GM18502 (cell line): ENCODE measurements around the gene PARD3B.

Experiments used
- ATAC-seq: cut with Tn5 transposase; IDR thresholded peaks from one replicate; pipeline ENCODE4 v1.9.1; 2021; ENCODE audit warnings: mild to moderate bottlenecking; ENCODE audit not compliant: unreplicated experiment, poor library complexity

PARD3B gene

DNA sequence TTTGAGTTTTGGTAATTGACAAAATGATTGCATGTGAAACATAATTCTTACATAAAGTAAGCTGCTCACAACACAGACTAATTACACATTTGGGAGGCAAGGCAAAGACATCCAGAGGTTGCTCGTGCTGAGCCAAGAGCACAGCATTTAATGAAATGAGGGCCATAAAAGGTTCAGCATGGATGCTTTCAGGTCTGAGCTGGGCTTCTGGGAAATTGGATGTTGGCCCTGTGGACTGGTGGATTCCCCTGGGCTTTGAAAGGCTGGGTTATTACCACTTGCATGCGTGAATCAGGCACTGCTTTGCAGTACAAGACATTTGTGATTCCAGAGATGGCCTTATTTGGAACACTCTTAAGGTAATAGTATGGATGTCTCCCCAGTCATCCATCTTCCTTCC is 603.5 kb downstream of the PARD3B start:
- no peak for ATAC-seq

DNA sequence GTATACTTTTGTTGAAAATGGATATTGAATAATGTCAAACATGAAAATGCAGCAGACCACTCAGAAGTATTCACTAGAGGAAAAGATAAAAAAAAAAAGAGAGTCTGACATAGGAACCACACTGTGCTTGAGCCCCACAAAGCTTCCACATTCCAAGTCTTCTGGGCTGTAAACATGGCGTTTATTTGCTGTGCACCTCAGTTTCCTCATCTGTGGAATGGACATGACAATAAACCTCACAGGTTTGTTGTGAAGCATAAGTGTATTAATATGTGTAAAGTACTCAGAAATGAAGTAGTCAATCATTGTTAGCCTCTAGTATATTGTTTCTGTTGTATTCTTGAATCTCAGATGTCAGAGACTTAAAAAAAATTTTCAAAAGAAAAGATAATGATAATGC is 611.2 kb downstream of the PARD3B start:
- ATAC-seq: no peak

DNA sequence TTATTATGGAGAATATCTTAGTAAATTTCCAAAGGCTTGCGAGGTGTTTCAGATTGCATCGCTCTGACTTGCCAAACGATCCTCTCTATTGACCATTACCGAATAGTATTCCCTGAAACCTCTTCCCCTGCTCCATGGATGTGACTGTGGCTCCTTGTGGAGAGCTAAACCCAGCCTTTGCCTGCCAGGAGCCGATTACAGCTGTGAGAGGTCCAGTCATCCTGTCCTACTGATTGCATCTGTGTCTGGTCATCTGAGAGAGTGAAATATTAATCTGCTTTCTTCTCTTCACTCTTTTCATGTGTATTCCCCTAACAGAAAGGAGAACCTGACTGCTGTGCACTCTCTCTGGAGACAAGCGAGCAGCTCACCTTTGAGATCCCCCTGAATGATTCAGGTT is 613.1 kb downstream of the PARD3B start:
- ATAC-seq: no peak

GRCh38 chr2:205161156-205161839 is 616.0 kb downstream of the PARD3B start:
- ATAC-seq: no peak

DNA sequence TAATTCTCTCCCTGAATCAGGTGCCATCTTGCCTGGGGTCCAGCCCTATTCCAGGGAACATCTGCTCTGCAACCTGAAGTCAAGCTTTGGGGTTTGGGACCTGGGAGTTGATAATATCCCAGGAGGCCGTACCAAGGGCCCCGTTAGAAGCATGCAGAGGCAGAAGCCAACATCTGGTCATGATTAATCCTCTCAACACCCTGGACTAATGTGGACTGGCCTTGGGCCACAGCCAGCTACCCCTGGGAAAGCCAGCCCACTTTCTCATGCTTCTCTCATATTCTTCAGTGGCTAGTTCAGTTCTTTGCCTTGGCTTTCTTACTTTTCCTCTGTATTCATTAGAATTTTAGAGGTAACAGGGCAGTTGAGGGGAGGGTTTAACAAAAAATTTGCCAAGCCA is 621.5 kb downstream of the PARD3B start:
- no peak for ATAC-seq

GRCh38 chr2:205169012-205169411 is 623.7 kb downstream of the PARD3B start:
- no peak for ATAC-seq

- no peak for ATAC-seq
Observed at GRCh38 chr2:205169464-205169863, 624.2 kb downstream of the PARD3B start.

- no peak for ATAC-seq
Observed at GRCh38 chr2:205170399-205170798, 625.1 kb downstream of the PARD3B start.

GRCh38 chr2:205171261-205171940 is 626.1 kb downstream of the PARD3B start:
- no peak for ATAC-seq

DNA sequence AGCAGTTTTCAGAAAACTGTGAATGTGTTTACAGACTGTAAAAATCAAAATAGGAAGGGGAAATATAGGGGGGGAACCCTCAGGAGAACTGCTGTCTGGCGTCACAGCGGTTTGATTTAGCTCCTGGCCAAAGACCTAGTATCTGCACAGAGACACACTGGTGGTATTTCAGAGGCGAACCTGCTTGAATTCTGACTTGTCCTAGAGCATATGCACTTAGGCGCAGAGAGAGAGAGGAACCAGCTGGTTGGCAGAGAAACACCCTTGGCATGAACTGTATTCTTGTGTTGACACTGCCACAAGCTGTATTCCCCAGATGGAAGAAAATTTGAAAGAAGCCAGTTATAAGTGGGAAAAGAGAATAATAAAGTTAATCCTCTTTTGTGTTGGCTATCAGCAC is 630.6 kb downstream of the PARD3B start:
- no peak for ATAC-seq

DNA sequence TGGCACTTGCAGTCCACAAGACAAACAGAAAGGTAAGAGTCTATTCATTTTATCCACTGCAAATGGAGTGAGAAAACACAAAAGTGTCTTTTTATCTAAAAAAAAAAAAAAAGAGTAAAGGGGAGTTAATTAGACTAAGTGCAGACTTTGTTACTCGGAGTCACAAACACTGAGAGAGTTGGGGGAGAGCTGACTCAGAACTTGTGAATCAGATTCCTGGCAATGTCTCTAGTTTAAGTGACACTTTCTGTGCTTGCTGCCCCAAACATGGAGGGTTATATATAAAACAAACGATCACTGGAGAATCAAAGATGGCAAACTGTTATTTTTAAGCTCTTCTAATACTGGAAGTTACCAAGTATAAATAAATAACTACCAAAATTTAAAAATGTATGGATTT is 631.3 kb downstream of the PARD3B start:
- ATAC-seq: no peak

- no peak for ATAC-seq
Observed at GRCh38 chr2:205177546-205177945, 632.3 kb downstream of the PARD3B start.

DNA sequence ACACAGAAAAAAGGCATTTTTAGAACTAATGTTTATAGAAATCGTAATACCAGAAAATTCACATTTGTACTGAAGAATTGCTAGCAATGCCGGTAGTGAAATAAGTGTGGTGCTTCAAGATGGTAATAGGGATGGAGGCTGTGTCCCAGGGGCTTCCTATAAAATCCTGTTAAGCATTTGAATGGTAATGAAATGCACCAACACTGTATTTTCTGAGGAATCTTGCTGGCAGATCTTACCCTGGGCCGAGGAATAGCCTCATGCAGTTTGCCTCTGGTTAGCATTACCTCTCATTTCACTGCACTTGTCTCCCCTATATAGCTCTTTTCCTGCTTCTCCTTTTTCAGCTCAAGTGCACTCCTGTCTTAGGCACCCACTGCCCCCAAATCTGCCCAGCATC is 635.5 kb downstream of the PARD3B start:
- ATAC-seq: no peak

- no peak for ATAC-seq
Observed at GRCh38 chr2:205187731-205188130, 642.5 kb downstream of the PARD3B start.

DNA sequence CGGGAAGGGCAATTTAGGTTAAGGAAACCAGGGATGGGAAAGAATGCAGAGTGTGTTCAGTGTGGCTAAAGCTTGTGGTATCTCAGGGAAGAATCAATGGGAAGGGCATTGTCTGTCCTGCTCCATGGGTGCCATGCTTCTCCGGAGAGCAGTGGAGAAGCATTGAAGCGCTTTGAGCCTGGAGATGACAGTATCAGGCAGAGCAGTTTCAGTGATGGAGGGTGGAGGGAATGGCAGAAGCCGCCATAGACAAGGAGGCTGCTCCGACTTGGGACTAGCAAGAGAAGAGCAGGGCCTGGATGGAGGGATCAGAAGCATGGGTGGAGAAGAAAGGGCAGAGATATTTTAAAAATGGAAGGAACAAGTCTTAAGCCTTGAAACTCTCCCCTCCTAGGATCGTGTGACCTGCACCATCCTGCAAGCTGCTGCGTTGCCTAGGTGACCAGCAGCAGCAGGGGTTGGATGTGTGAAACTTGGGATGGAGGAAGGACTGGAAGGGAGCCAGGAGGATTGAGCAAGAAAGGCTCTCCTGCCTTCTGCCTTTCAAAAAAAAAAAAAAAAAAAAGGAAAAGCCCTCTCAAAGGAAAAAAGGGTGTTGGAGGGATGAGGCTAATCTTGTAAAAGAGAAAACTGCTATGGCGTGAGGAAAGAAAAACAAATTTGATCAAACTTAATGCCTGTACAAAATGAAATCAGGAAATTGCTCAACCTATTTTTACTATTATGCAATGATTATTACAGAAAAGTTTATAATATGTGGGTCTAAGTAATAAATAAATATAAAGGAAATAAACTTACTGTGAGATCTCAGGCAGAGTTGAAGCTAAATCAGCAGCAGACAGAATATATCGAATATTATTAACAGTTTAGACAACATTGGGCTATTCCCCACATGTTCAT is 643.2 kb downstream of the PARD3B start:
- no peak for ATAC-seq

DNA sequence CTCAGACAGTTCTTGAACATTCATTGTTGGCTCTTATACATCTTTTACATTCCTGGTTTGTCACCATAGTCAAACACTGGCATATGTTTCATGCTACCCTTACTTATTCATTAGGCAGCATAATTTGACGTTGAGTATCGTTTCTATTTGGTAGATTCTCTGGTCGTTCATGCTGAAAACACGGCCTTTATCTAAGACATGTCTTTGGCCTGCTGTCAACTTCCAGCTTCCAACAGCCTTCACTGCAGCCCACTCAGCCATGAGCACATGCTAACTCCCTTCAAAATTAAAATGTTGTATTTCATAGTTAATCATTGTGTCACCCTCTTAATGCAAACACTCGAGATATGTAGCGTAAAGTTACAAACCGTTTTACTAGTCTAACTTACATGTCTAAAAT is 644.0 kb downstream of the PARD3B start:
- ATAC-seq: no peak

GRCh38 chr2:205190528-205190927 is 645.3 kb downstream of the PARD3B start:
- no peak for ATAC-seq

DNA sequence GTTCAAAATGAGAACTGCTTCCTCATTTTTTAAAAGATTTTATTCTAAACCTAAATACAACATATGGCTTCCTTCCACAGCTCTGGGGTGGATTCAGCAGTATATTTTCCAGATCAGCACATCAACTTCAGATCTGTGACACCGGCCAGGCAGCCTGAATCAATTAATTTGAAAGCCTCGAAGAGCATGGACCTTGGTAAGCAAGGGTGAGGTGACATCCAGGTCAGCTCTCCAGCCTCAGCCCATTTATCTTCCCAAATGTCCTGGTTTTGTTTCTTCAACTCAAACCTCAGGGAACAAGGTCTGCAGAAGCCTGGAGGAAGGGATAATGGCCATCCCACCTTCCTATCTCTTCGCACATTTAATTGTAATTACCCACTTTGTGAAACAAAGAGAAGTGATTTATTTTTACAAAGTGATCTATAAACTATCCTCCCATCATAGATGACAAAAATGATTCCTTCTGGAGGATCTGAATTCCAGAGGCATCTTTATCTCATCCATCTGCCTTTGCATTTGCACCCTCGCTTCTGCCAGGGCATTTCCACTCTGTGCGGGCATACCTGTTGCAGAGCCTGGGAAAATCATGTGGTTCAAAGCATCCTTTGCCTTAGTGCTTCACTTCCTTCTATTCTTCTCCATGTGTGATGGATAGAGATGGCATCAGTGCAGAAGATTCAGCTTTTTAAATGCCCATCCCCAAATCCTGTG is 648.0 kb downstream of the PARD3B start:
- no peak for ATAC-seq

DNA sequence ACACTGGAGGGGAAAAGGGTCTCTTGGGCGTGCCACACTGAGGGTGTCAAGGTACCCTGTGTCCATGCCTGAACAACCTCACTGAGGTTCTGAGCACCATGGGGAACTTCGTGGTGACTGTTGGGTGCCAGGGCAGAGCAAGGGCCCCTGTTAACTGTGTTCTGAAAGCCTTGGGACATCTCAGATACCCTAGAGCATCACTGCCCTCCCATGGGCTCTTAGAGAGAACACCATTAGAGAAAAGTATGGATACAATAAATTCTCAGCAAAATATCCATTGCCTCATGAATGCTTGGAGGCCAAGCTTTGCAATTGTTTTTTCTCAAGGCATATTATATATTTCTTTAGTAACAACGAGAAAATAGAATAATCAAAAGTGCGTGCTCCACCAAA is 648.6 kb downstream of the PARD3B start:
- no peak for ATAC-seq

DNA sequence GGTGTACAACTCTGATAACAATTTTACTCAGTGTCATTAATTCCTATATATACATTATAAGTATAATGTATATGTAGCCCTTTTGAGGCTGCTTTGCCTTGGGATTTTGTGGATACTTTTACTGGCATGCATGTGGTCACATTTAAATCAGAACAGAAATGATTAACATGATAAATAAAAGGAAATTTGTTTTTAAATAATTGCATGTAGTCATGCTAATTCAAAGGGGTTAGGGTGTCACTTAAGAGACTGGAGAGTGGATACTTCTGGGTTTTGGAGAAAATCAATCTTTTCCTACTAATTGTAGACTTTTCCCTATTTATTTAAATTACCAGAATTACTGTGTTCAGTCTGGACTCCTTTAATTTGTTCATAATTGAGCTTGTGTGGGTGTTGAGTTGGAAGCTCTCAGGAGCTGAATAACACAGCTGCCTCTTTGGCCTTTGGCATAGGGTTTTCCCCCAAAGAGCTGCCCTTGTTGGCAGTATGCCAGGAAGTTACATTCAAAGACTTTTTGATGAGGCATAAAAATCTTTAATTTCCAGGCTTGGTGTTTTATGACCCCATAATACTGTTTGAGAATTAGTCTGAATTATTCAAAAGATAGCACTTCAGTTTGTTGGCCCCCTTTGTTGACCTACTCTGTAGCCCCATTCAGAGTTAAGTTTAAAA is 652.3 kb downstream of the PARD3B start:
- ATAC-seq: no peak
